RWPE1 (cell line): ENCODE measurements around the gene AUTS2.

ENCODE experiments used
- CTCF ChIA-PET: fragments of 350-600 bp; sonication (Branson Sonifier 250); formaldehyde crosslinking; extraction: SDS; loops from one replicate; lab custom pipeline; 2021; lab: Yijun Ruan, JAX
- POLR2A ChIA-PET: fragments of 400-600 bp; formaldehyde crosslinking; extraction: SDS; loops from one replicate; lab custom pipeline; 2020; ENCODE audit warnings: antibody characterized with exemption; ENCODE audit not compliant: low non-redundant PET; lab: Yijun Ruan, JAX
- DNase-seq: peaks from one replicate; pipeline ENCODE4 v3.0.0; 2012; ENCODE audit warnings: low spot score
- H3K27ac ChIP-seq: fragments of 450-650 bp; 2 replicates; pipeline ENCODE4 v1.5.1; 2017
- CTCF ChIP-seq: fragments of 450-650 bp; conservative IDR thresholded peaks from 2 replicates; pipeline ENCODE4 v1.5.1; 2017; ENCODE audit warnings: low read depth, mild to moderate bottlenecking

The AUTS2 gene

GRCh38 chr7:70701991-70702390, 1103.7 kb downstream of the AUTS2 start:
- no peak for DNase-seq
- ChIA-PET CTCF (interaction anchor here (0.6 kb wide), 1 partner anchor 20 kb away, joined by 4 read pairs; no protein-coding TSS in a partner anchor), POLR2A (no interaction called here)
- no peak overlapping the region for H3K27ac ChIP-seq
- no peak for TF ChIP-seq CTCF

GRCh38 chr7:70703785-70704184, 1105.5 kb downstream of the AUTS2 start:
- POLR2A ChIA-PET = no interaction called here
- no peak for TF ChIP-seq CTCF
- H3K27ac ChIP-seq = no peak overlapping the region
- CTCF ChIA-PET = interaction anchor here (0.6 kb wide), 1 partner anchor 10 kb away, joined by 4 read pairs; no protein-coding TSS in a partner anchor
- no peak for DNase-seq

- no peak overlapping the region for H3K27ac ChIP-seq
- TF ChIP-seq CTCF = no peak
- no peak for DNase-seq
- ChIA-PET POLR2A (no interaction called here), CTCF (no interaction called here)
Measured at GRCh38 chr7:70704831-70705346, 1106.6 kb downstream of the AUTS2 start.

- POLR2A ChIA-PET = no interaction called here
- no peak overlapping the region for H3K27ac ChIP-seq
- TF ChIP-seq CTCF = no peak
- CTCF ChIA-PET = no interaction called here
- no peak for DNase-seq
Measured at GRCh38 chr7:70706204-70706603, 1107.9 kb downstream of the AUTS2 start.

GRCh38 chr7:70706698-70707097, 1108.4 kb downstream of the AUTS2 start:
- ChIA-PET CTCF (no interaction called here), POLR2A (no interaction called here)
- no peak overlapping the region for H3K27ac ChIP-seq
- TF ChIP-seq CTCF = no peak
- no peak for DNase-seq

- CTCF ChIA-PET = no interaction called here
Measured at GRCh38 chr7:70707823-70708243, 1109.6 kb downstream of the AUTS2 start.

More at GRCh38 chr7:70707823-70708243, 1109.6 kb downstream of the AUTS2 start:
- POLR2A ChIA-PET = interaction anchor here (0.5 kb wide), 1 partner anchor 665 kb away, joined by 5 read pairs; no protein-coding TSS in a partner anchor
- no peak for TF ChIP-seq CTCF
- no peak overlapping the region for H3K27ac ChIP-seq
- DNase-seq = no peak
